Fibroblast of lung (primary cell): Measurements from ENCODE around the gene DMXL2.
"Not testable (repeated sequence)": the region's sequence is repeated elsewhere in the genome, so short reads cannot be mapped to it uniquely, and the experiment has no call there.

ENCODE experiments used
- EZH2 ChIP-seq: IDR thresholded peaks from 2 replicates; pipeline ENCODE4 v1.5.1; 2012; ENCODE audit warnings: low read length, control low read depth, mild to moderate bottlenecking; ENCODE audit errors: missing control alignments
- TF ChIP-seq, protein P1 (sequence below), 2 donors: IDR thresholded peaks in 1 of 2; conservative IDR thresholded peaks in 1 of 2; 1 replicate in 1 of 2; 2 replicates in 1 of 2; pipeline ENCODE4 v1.5.1; 2011 to 2012; ENCODE audit warnings: low read length in 2 of 2, control low read depth in 1 of 2, inconsistent platforms in 1 of 2, low read depth in 1 of 2, mild to moderate bottlenecking in 1 of 2

DNA sequence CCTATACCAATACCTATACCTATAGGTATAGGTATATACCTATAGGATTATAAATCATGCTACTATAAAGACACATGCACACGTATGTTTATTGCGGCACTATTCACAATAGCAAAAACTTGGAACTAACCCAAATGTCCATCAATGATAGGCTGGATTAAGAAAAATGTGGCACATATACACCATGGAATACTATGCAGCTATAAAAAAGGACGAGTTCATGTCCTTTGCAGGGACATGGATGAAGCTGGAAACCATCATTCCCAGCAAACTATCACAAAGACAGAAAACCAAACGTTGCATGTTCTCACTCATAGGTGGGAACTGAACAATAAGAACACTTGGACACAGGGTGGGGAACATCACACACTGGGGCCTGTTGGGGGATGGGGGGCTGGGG lies 26.1 kb upstream of the DMXL2 start:
- TF ChIP-seq, protein P1, sequence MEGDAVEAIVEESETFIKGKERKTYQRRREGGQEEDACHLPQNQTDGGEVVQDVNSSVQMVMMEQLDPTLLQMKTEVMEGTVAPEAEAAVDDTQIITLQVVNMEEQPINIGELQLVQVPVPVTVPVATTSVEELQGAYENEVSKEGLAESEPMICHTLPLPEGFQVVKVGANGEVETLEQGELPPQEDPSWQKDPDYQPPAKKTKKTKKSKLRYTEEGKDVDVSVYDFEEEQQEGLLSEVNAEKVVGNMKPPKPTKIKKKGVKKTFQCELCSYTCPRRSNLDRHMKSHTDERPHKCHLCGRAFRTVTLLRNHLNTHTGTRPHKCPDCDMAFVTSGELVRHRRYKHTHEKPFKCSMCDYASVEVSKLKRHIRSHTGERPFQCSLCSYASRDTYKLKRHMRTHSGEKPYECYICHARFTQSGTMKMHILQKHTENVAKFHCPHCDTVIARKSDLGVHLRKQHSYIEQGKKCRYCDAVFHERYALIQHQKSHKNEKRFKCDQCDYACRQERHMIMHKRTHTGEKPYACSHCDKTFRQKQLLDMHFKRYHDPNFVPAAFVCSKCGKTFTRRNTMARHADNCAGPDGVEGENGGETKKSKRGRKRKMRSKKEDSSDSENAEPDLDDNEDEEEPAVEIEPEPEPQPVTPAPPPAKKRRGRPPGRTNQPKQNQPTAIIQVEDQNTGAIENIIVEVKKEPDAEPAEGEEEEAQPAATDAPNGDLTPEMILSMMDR (conservative IDR thresholded peaks at IDR 0.05 in 1 of 2, IDR thresholded peaks at IDR 0.05 in 1 of 2; ENCODE audit: low read depth in 1 of 2, low read length in 2 of 2): not testable (repeated sequence)
- TF ChIP-seq EZH2: not testable (repeated sequence)
